Urothelium cell line (cell line): ENCODE measurements around the gene RND2.
"Not testable (repeated sequence)": the region's sequence is repeated elsewhere in the genome, so short reads cannot be mapped to it uniquely, and the experiment has no call there.

Experiments
- DNase-seq: peaks from one replicate; pipeline ENCODE4 v3.0.0; 2011; ENCODE audit warnings: low spot score, mixed read lengths
- FAIRE-seq: peaks from 2 replicates; lab custom pipeline; 2011; peaks lifted over from hg19 to GRCh38; lab: Jason Lieb, UNC

The RND2 gene, protein sequence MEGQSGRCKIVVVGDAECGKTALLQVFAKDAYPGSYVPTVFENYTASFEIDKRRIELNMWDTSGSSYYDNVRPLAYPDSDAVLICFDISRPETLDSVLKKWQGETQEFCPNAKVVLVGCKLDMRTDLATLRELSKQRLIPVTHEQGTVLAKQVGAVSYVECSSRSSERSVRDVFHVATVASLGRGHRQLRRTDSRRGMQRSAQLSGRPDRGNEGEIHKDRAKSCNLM

DNA sequence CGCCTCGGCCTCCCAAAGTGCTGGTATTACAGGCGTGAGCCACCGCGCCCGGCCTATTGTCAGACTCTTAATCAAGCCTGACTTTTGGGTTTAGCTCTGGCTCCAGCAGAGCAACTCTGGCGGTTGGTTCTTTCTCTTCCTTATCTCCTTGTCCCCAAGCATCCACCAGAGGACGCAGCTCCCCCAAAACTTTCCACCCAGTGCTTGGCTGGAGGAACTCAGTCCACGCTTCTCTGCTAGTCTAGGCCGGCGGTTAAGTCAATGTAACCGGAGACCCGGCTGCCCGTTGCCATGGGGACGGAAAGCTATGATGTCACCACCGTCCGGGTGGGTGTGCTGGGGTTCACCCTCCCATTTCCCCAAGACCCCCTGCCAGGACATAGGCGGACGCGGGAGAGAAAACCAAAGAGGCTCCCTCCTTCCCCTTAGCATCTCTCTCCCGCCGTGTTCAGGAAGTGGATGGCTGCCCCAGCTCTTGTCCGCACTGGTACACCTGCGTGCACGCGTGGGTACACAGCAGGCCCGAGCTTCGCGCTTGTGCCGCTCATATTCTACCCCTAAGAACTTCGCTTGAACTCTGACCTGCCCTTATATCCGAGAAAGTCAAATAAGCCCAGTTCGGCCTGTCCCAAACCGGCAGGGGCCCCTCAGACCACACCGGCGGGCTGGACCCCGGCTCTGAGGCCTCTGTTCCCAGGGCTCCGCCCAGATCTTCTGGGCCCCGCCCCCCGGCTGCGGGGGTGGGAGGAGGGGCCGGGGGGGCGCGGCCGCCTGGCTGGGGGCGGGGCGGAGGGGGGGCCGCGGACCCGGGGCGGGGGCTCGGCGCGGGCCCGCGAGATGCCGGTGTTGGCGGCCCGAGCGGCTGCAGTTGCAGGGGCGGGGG is at the start of gene RND2:
Gene RND2, plus strand, starts transcription at position 825 of the 883 bp plus-strand sequence. CDS start 117 bp downstream, outside the sequence.
- DNase-seq (peak; percentile 82), FAIRE-seq (no peak)

GRCh38 chr17:42975265-42975664 is 49.8 kb upstream of the RND2 start:
- FAIRE-seq (no peak), DNase-seq (no peak)

GRCh38 chr17:42975701-42976100 is 49.3 kb upstream of the RND2 start:
- FAIRE-seq, DNase-seq: not testable (repeated sequence)

DNA sequence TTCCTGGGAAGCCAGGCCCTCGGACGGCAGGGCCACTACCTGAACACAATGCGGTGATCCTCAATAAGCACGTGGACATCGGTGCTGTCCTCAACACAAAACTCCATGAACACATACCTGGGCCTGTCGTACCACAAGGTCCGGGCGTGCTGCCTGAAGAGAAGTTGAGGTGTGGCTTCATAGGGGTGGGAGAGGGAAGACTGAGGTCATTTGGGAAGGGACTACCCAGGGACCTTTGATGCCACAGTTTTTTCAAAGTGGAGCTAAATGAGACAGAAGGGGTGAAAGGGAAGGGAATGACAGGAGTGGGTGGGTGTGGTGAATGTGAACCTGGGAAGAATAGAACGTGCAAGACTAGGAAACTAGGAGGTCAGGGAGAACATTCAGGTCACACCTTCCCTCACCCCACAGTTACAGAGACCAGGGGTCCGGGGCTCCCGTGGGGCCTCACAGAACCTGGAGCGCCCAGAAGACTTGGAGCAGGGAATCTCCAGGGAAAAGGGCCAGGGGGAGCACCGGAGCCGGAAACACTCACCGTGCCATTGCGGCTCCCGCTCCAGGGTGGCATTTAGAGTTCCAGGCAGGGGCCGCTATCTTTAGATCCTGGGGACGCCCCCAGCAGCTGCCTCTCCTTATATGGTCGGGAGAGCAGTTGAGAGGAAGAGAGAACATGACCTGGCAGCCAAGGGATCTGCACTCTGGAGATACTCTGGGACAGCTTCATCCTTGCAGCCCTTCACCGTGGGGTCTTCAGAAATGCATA is 45.3 kb upstream of the RND2 start, which contains the start of gene PTGES3L:
Gene PTGES3L, minus strand, starts transcription at position 570 of the 763 bp plus-strand sequence. Its CDS starts 27 bp downstream, at position 543.
- FAIRE-seq, result no peak
- DNase-seq, result peak; percentile 71

DNA sequence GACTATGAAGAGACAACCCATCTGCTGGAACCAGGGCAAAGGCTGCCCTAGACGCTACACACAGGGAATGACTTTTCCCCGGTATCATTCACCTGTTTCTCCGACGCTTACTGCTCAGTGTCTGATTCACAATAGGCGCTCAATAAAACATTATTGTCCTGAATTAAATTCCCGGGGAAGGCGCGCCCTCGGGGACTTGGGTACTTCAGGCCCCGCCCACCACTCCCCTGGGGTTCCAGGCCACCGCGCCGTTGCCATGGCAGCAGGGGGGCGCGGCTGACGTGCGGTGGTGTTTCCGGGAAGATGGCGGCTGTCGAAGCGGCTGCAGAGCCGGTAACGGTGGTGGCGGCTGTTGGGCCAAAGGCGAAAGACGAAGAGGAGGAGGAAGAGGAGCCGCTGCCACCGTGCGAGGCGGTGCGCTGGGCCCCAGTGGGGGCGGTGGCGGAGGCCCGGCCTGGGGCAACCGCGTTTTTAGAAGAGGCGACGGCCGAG is 44.7 kb upstream of the RND2 start, which contains the start of gene RUNDC1:
Gene RUNDC1, plus strand, starts transcription at position 292 of the 492 bp plus-strand sequence. Its CDS starts 12 bp downstream, at position 304.
- FAIRE-seq (no peak), DNase-seq (peak; percentile 94)

DNA sequence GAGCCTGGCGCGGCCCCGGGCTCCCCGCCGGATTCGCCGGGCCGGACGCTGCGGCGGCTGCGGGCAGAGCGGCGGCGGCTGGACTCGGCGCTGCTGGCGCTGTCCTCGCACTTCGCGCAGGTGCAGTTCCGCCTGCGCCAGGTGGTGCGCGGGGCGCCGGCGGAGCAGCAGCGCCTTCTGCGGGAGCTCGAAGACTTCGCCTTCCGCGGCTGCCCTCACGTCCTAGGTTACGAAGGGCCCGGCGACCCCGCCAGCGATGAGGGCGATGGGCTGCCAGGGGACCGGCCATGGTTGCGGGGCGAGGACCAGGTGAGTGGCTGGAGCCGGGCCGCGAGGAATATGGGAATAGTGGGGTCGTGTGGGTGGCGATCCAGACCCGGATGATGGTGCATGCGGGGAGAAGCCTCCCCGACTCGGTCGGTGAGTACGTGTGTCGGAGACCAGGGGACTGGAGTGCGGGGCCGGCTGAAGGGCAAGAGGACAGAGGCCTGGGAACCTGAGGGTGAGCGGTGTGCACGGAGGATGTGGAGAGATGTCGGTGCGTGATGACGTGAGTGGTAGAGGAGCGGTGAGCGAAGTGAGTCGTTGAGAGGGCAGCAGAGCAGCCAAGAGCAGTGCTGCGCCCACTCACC is 44.1 kb upstream of the RND2 start:
- FAIRE-seq, result no peak
- DNase-seq, result peak; percentile 57

GRCh38 chr17:42982266-42982665 is 42.8 kb upstream of the RND2 start:
- no peak for FAIRE-seq
- DNase-seq, result no peak

DNA sequence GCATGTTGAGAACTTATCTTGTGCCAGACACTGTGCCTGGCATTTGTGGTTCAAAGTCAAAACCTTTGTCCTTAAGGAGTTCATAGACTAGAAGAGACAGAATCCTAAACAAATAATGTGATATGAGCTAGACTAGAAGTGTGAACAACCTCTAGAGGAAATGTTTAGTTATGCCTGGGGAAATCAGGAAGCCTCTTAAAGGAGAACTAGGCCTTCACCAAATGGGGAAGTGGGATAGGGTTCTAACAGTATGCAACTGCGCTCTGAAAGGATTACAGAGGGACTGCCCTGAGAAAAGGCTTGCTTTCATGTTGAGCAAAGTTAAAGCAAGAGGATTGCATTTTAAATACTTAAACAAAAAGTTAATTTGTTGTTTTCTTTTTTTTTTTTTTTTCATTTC is 39.8 kb upstream of the RND2 start:
- FAIRE-seq (no peak), DNase-seq (no peak)

GRCh38 chr17:42989141-42989540 is 35.9 kb upstream of the RND2 start:
- DNase-seq (no peak), FAIRE-seq (no peak)

DNA sequence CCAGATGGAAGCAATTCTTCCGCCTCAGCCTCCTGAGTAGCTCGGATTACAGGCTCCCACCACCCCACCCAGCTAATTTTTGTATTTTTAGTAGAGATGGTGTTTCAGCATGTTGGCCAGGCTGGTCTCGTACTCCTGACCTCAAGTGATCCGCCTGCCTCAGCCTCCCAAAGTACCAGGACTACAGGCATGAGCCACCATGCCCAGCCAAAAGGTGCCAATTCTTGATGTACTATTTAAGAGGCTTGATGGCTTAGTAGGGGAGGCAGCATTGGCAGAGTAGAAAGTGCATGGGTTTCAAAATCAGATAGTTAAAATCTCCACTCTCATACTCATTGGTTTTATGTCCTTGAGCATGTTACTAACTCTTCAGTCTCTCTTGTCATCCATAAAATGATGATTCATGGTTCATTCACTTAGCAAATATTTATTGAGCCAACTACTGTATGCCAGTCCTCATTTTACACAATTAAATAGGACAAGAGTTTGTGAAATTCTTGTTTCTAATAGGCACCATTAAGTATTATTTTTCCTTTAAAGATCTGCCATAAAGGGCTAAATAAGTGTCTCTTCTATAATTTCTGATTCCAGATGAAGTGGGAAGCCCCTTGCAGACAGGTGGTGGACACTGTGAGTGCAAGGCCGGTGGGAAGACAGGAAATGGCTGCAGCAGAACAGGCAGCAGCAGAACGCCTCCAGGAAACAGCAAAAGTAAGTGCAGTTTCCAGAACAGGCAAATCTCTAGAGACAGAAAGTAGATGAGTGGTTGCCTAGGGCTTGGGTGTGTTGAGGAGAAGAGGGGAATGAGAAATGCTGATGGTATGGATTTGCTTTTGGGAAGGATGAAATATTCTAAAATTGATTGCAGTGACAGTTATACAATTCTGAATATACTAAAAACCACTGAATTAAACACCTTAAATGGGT is 35.0 kb upstream of the RND2 start:
- FAIRE-seq (no peak), DNase-seq (no peak)

DNA sequence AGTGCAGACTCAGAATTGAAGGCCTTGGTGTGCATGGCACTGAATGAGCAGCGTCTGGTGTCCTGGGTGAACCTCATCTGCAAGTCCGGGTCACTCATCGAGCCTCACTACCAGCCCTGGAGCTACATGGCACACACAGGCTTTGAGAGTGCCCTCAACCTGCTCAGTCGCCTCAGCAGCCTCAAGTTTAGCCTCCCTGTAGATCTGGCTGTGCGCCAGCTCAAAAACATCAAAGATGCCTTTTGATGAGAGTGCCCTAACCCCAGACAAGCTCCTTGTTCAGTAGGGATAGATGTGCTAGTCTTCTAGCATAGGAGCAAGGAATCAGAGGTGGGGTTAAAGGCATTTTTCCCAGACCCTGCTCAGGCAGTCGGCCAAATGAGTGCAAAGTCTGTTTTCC is 33.6 kb upstream of the RND2 start:
- no peak for FAIRE-seq

GRCh38 chr17:42992872-42993271 is 32.2 kb upstream of the RND2 start:
- DNase-seq (no peak), FAIRE-seq (no peak)

More for the DNA sequence above, 33.6 kb upstream of the RND2 start:
- DNase-seq, result no peak

- not testable (repeated sequence) for FAIRE-seq, DNase-seq
These were observed 31.1 kb upstream of the RND2 start for GRCh38 chr17:42993913-42994312.

DNA sequence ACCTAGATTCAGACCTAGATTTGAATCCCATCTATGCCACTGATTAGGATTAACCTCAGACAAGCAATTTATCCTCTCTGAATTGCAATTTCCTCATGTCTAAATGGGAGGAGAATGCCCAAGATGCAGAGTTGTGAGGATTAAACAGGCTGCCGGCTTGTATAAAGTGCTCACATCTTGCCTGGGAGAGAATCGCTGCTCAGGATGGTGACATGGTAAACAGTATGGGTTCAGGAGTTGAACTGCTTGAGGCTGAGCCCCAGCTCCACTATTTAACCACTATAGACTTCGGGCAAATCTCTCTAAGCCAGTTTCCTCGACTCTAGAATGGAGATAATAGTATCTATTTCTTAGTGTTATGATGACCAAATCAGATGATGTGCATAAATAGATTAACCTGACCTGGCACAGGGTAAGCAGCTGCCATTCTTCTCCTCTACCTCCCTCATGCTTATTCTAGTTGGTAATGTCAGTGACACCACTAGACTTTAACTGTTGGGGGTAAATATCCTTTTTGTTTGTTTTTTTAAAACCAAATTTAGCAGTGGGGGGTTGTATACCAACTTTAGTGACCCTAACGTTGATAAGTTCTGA is 27.5 kb upstream of the RND2 start:
- no peak for DNase-seq
- no peak for FAIRE-seq

- DNase-seq (peak; percentile 97), FAIRE-seq (peak; percentile 35)
These were observed 26.8 kb upstream of the RND2 start, which contains the start of gene RPL27 for GRCh38 chr17:42997984-42998938. TSS of gene RPL27 (plus strand) at chr17:42998419. CDS start at chr17:42998751, 332 bp downstream.

DNA sequence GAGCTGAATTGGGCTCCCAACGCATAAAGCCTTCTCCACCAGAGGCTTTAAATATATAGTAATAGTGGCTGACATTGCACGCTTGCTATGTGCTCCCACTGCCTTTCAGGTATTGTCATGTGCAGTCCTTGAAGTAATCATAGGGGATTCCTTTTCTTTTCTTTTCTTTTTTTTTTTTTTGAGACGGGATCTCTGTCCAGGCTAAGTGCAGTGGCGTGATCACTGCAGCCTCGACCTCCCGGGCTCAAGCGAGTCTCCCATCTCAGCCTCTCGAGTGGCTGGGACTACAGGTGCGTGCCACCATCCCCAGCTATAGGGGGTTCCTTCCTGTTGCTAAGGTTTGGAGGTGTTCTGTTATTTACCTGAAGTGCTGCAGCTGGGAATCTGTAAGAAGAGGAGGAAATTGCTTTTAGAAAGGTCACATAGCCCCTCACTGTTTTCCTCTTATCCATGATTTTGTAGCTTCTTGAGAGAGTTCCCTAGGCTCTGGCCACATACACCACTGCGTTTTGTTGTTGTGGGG is 26.0 kb upstream of the RND2 start:
- no peak for FAIRE-seq

GRCh38 chr17:43000894-43001293 is 24.1 kb upstream of the RND2 start:
- not testable (repeated sequence) for DNase-seq, FAIRE-seq

More for the DNA sequence above, 26.0 kb upstream of the RND2 start:
- no peak for DNase-seq
